Caco-2 (cell line): ENCODE results near the gene CAMSAP3. TPM values are rescaled to one million over a fixed set of nuclear protein-coding genes. Genes with fewer than 3 reads are reported as not detected.

Experiments
- BruUV-seq: library from RNA; stranded (reverse); fragments of 400-500 nt; replicated peaks from 2 replicates; lab custom pipeline; 2021; lab: Mats Ljungman, UMichigan
- CTCF ChIA-PET: fragments of 300-600 bp; sonication (Branson Sonifier 250); formaldehyde crosslinking; loops from one replicate; lab custom pipeline; 2022; ENCODE audit warnings: antibody characterized with exemption; lab: Charles Lee
- POLR2A ChIA-PET: fragments of 300-600 bp; sonication (Branson Sonifier 250); formaldehyde crosslinking; loops from one replicate; lab custom pipeline; 2022; ENCODE audit warnings: antibody characterized with exemption; lab: Charles Lee
- DNase-seq, 2 experiments: peaks; one replicate each; pipeline versions ENCODE4 v3.0.0 to v3.0.0-alpha.2; 2020 to 2022
- H3K27me3 ChIP-seq: replicated peaks from 2 replicates; pipeline ENCODE4 v1.6.0; 2011; ENCODE audit warnings: low read length; ENCODE audit not compliant: control insufficient read depth, insufficient read depth
- H3K36me3 ChIP-seq: 2 replicates; pipeline ENCODE4 v1.5.1; 2011; ENCODE audit warnings: low read length; ENCODE audit not compliant: control insufficient read depth, insufficient read depth
- H3K4me1 ChIP-seq: fragments of 250-450 bp; sonication (Bioruptor Pico); 2 replicates; pipeline ENCODE4 v1.5.1; 2020; ENCODE audit warnings: mild to moderate bottlenecking
- H3K4me3 ChIP-seq: 2 replicates; pipeline ENCODE4 v1.5.1; 2011; ENCODE audit warnings: low read depth, mild to moderate bottlenecking, control low read depth, low read length
- H3K9me3 ChIP-seq: fragments of 250-450 bp; sonication (Bioruptor Pico); 2 replicates; pipeline ENCODE4 v1.5.1; 2020; ENCODE audit warnings: mild to moderate bottlenecking, moderate library complexity
- H3K27ac Mint-ChIP-seq: one replicate; pipeline ENCODE4 v1.8.0; 2022; ENCODE audit warnings: mixed read lengths; ENCODE audit not compliant: unreplicated experiment
- H3K27me3 Mint-ChIP-seq: one replicate; pipeline ENCODE4 v1.8.0; 2022; ENCODE audit warnings: mixed read lengths; ENCODE audit not compliant: insufficient read depth, unreplicated experiment
- H3K36me3 Mint-ChIP-seq: one replicate; pipeline ENCODE4 v1.8.0; 2022; ENCODE audit warnings: mild to moderate bottlenecking, mixed read lengths; ENCODE audit not compliant: insufficient read depth, unreplicated experiment
- H3K4me1 Mint-ChIP-seq: one replicate; pipeline ENCODE4 v1.8.0; 2022; ENCODE audit warnings: low read depth, mixed read lengths; ENCODE audit not compliant: unreplicated experiment
- H3K4me3 Mint-ChIP-seq: one replicate; pipeline ENCODE4 v1.8.0; 2022; ENCODE audit warnings: mild to moderate bottlenecking, moderate library complexity, mixed read lengths; ENCODE audit not compliant: unreplicated experiment
- H3K9me3 Mint-ChIP-seq: one replicate; pipeline ENCODE4 v1.8.0; 2022; ENCODE audit warnings: mixed read lengths; ENCODE audit not compliant: unreplicated experiment
- CTCF ChIP-seq, 2 experiments: fragments of 200-600 bp in 1 of 2; IDR thresholded peaks; 1 replicate in 1 of 2; 2 replicates in 1 of 2; pipeline versions ENCODE4 v1.5.1 to v1.8.0; 2011 to 2022; ENCODE audit warnings: antibody characterized with exemption in 1 of 2, control low read depth in 1 of 2, inconsistent platforms in 1 of 2, low read depth in 1 of 2, low read length in 1 of 2, mild to moderate bottlenecking in 1 of 2, moderate library complexity in 1 of 2; ENCODE audit not compliant: insufficient read depth in 1 of 2, severe bottlenecking in 1 of 2, unreplicated experiment in 1 of 2
- intact Hi-C: fragments of 100-400 bp; cut with micrococcal nuclease; formaldehyde crosslinking; loops from one replicate; pipeline ENCODE4 v1.10.0; 2022; ENCODE audit not compliant: unreplicated experiment
- total RNA-seq: library from RNA; stranded (reverse); gene quantifications from 2 replicates; pipeline ENCODE4 v1.2.3, GENCODE V29; 2022

CAMSAP3 gene
- total RNA-seq, 1 experiment from 2014 or later: 60.5 TPM

GRCh38 chr19:7612282-7613274 lies 16.9 kb downstream of the CAMSAP3 start:
- Mint-ChIP-seq H3K27ac (no peak overlapping the region), H3K4me3 (no peak overlapping the region), H3K27me3 (no peaks in the 10 kb centered on the region), H3K9me3 (no peaks in the 10 kb centered on the region), H3K4me1 (no peaks in the 10 kb centered on the region), H3K36me3 (peaks cover 70% of the 10 kb centered on the region)
- Histone ChIP-seq H3K9me3 (no peaks in the 10 kb centered on the region), H3K4me1 (no peaks in the 10 kb centered on the region), H3K27me3 (no peaks in the 10 kb centered on the region), H3K36me3 (no peaks in the 10 kb centered on the region; the same call in none of the 2 replicates), H3K4me3 (no peak overlapping the region)
- CTCF ChIA-PET: no interaction called here
- DNase-seq: no peak
- no peak for TF ChIP-seq CTCF (IDR thresholded peaks at IDR 0.05; ENCODE audit: insufficient read depth in 1 of 2, low read depth in 1 of 2, low read length in 1 of 2, severe bottlenecking in 1 of 2, unreplicated experiment in 1 of 2)
- intact Hi-C loops: no loop called here
- POLR2A ChIA-PET: no interaction called here
- BruUV-seq: no TSS peak

- ChIA-PET POLR2A (no interaction called here), CTCF (interaction anchor here (0.7 to 1.3 kb wide), 2 partner anchors 47 to 242 kb away, joined by 3 to 4 read pairs; no protein-coding TSS in a partner anchor)
- Mint-ChIP-seq H3K4me1 (no peaks in the 10 kb centered on the region), H3K27me3 (no peaks in the 10 kb centered on the region), H3K4me3 (no peak overlapping the region), H3K9me3 (no peaks in the 10 kb centered on the region), H3K27ac (no peak overlapping the region), H3K36me3 (peaks cover 67% of the 10 kb centered on the region)
- Histone ChIP-seq H3K36me3 (no peaks in the 10 kb centered on the region; the same call in none of the 2 replicates), H3K27me3 (no peaks in the 10 kb centered on the region), H3K4me1 (no peaks in the 10 kb centered on the region), H3K9me3 (no peaks in the 10 kb centered on the region), H3K4me3 (no peak overlapping the region)
- no peak for TF ChIP-seq CTCF (IDR thresholded peaks at IDR 0.05; ENCODE audit: insufficient read depth in 1 of 2, low read depth in 1 of 2, low read length in 1 of 2, severe bottlenecking in 1 of 2, unreplicated experiment in 1 of 2)
- DNase-seq: no peak
- intact Hi-C loops: no loop called here
- no TSS peak for BruUV-seq
Measured at GRCh38 chr19:7614859-7615741, 19.4 kb downstream of the CAMSAP3 start.

GRCh38 chr19:7617172-7617571 lies 21.5 kb downstream of the CAMSAP3 start:
- no peaks in the 10 kb centered on the region for H3K4me1 Mint-ChIP-seq
- CTCF ChIA-PET: no interaction called here
- intact Hi-C loops: no loop called here
- no peak overlapping the region for H3K27ac Mint-ChIP-seq
- Histone ChIP-seq H3K4me3 (no peak overlapping the region), H3K36me3 (no peaks in the 10 kb centered on the region; the same call in 1 of the 2 replicates), H3K9me3 (no peaks in the 10 kb centered on the region), H3K27me3 (no peaks in the 10 kb centered on the region), H3K4me1 (no peaks in the 10 kb centered on the region)
- H3K9me3 Mint-ChIP-seq: no peaks in the 10 kb centered on the region
- TF ChIP-seq CTCF (IDR thresholded peaks at IDR 0.05; ENCODE audit: insufficient read depth in 1 of 2, low read depth in 1 of 2, low read length in 1 of 2, severe bottlenecking in 1 of 2, unreplicated experiment in 1 of 2): no peak
- H3K36me3 Mint-ChIP-seq: peaks cover 71% of the 10 kb centered on the region
- H3K27me3 Mint-ChIP-seq: no peaks in the 10 kb centered on the region
- no TSS peak for BruUV-seq
- DNase-seq: no peak
- POLR2A ChIA-PET: no interaction called here
- no peak overlapping the region for H3K4me3 Mint-ChIP-seq
